Memory B cell (primary cell): Measurements from ENCODE around the gene SYTL4.

Source experiments
- ATAC-seq: fragments of 150-1000 bp; cut with Tn5 transposase; 2 replicates; pipeline ENCODE4 v1.10.0; 2021; ENCODE audit warnings: low read depth, mild to moderate bottlenecking, moderate library complexity
- DNase-seq, 2 donors: peaks; one replicate each; pipeline ENCODE4 v3.0.0; 2022; ENCODE audit warnings: low spot score in 2 of 2
- H3K27ac Mint-ChIP-seq: one replicate; pipeline ENCODE4 v1.8.0; 2022; ENCODE audit warnings: mild to moderate bottlenecking, moderate library complexity, mixed read lengths
- H3K27me3 Mint-ChIP-seq: one replicate; pipeline ENCODE4 v1.8.0; 2022; ENCODE audit warnings: mixed read lengths
- H3K36me3 Mint-ChIP-seq: one replicate; pipeline ENCODE4 v1.8.0; 2022; ENCODE audit warnings: mild to moderate bottlenecking, mixed read lengths
- H3K4me1 Mint-ChIP-seq: one replicate; pipeline ENCODE4 v1.8.0; 2022; ENCODE audit warnings: mixed read lengths
- H3K4me3 Mint-ChIP-seq: one replicate; pipeline ENCODE4 v1.8.0; 2022; ENCODE audit warnings: mild to moderate bottlenecking, moderate library complexity, mixed read lengths
- H3K9me3 Mint-ChIP-seq: one replicate; pipeline ENCODE4 v1.8.0; 2022; ENCODE audit warnings: mixed read lengths

SYTL4 gene

DNA sequence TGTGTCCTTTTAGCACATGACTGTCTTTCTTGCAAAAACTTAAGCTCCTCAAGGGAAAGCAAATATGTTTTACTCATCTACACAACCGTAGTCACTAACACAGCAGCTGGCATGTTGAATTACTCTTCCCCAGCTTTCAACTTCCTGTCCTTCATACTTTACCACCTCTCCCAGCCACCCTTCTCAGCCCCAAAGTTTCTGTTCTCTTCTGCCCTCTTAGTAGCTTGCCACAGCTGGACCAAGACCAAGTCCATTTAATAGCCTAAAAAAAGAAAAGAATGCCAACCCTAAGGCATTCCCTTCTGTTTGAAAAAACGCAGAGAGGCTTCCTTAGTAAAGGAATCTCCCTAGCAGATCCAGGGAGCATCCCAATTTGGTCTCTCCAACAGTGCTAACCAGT, 51.2 kb downstream of the SYTL4 start:
- ATAC-seq: no peak
- Mint-ChIP-seq H3K27me3 (no peaks in the 10 kb centered on the region), H3K4me3 (no peak overlapping the region), H3K9me3 (no peaks in the 10 kb centered on the region), H3K36me3 (no peaks in the 10 kb centered on the region), H3K4me1 (peaks cover 4% of the 10 kb centered on the region), H3K27ac (no peak overlapping the region)
- no peak for DNase-seq

DNA sequence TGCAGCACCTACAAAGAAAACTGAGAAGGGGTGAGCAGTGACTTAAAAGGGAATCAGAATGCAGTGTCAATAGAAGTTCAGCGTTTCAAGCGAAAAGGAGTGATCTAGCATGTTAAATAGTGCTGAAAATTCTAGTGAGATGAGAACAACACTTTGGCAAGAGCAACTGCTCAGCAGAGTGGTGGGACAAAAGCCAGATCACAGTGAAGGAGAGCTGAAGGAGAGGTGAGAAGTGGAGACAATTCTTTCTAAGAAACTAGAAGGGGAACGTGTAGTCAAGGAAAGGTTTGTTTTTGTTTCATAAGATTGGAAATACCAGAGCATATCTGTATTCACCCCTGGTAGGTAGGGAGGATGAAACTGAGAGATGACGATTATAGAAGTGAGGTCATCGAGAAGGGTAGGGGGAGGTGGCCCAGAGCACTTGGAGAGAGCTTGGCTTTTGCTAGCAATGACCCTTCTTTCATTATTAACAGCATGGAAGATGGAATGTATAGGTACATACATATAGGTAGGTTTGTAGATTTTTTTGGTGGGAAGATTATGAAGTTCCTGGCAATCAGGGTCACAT, 54.2 kb downstream of the SYTL4 start:
- ATAC-seq (no peak), DNase-seq (no peak)
- no peaks in the 10 kb centered on the region for H3K9me3 Mint-ChIP-seq
- H3K27me3 Mint-ChIP-seq: peaks cover 3% of the 10 kb centered on the region
- H3K36me3 Mint-ChIP-seq: no peaks in the 10 kb centered on the region
- peaks cover 13% of the 10 kb centered on the region for H3K4me1 Mint-ChIP-seq
- H3K27ac Mint-ChIP-seq: no peak overlapping the region
- H3K4me3 Mint-ChIP-seq: no peak overlapping the region

DNA sequence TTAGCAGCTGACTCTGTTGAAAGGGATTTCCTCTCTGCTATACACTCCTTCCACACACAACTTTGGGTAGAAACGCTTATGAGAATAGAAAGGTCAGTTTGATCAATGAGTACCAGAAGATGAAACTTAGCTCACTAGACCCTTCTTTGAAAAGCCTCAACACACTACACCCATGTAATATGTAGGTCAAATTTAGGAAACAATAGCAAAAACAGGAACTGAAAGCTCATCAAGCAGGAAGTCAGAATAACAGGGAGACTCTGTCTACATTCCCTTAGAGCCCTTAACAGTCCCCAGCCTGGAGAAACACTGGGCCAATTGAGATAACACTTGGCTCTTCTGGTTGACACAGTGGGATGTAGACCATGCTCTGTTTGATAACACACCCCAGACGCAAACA, 57.2 kb downstream of the SYTL4 start:
- Mint-ChIP-seq H3K36me3 (no peaks in the 10 kb centered on the region), H3K4me1 (peaks cover 13% of the 10 kb centered on the region), H3K9me3 (no peaks in the 10 kb centered on the region), H3K4me3 (no peak overlapping the region), H3K27ac (no peak overlapping the region), H3K27me3 (peaks cover 5% of the 10 kb centered on the region)
- peak; percentile 78 for ATAC-seq
- no peak for DNase-seq

DNA sequence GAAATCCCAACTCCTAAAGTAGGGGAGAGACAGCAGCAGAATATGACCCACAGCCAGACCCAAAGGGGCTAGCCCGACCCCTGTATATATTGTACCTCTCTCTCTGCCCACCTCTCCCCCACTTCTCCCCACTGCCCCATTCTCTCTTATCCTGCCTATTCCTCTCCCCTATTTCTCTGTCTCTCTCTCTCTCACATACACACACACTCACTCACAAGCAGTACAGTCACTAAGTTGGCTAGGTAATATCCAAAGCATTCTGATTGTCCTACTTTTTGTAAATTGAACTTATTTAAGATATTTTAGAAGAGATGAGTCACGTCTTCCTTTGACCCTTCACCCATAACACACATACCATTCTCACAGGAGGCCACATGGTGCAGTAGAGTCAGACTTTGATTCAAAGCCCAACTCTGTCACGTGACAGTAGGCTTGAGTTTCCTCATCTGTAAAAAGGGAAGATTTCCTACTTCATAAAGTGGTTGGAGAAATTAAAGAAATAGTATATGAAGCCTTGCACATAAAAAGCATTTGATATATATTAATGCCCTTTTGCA, 58.4 kb downstream of the SYTL4 start:
- H3K36me3 Mint-ChIP-seq: no peaks in the 10 kb centered on the region
- ATAC-seq (no peak), DNase-seq (no peak)
- H3K4me1 Mint-ChIP-seq: peaks cover 13% of the 10 kb centered on the region
- H3K9me3 Mint-ChIP-seq: no peaks in the 10 kb centered on the region
- no peak overlapping the region for H3K27ac Mint-ChIP-seq
- no peak overlapping the region for H3K4me3 Mint-ChIP-seq
- peaks cover 6% of the 10 kb centered on the region for H3K27me3 Mint-ChIP-seq

DNA sequence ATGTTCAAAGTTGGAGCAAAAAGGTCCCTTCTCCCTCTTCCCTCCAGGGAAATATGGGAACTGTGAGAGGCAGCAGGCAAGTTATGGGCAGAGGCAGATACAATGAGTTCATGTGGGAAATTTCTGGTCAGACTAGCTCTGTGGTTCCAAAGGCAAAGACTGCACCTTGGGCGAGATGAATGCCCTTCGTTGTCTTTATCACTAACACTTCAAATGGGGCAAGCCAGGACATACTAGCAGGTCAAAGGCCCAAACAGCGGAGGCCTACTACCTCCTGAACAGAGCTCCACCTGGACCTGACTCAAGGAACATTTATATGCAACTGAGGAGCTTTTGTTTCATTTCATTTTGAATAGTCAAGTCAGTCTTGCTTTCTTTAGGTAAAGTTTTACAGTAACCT, 59.0 kb downstream of the SYTL4 start:
- no peak for ATAC-seq
- H3K4me1 Mint-ChIP-seq: peaks cover 13% of the 10 kb centered on the region

DNA sequence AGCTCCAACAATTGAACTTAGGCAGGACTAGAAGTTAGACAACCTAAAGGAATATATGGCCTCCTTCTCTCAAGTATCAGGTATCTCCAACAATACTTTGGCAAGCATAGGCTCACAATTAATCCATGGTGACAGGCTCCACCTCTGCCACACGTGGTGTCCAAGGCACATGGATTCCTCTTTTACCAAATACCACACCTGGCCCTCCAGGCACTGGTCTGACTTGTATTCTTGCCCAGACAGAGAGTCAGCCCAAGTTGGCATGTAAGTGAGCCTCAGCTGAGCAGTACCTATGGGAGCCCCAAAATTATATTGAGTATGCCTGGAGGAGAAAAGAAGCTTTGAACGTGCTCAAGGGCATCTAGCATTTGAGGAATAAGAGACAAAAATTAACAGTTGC, 68.3 kb downstream of the SYTL4 start:
- ATAC-seq: no peak
- no peak for DNase-seq
- Mint-ChIP-seq H3K27me3 (peaks cover 11% of the 10 kb centered on the region), H3K27ac (no peak overlapping the region), H3K9me3 (no peaks in the 10 kb centered on the region), H3K4me1 (peaks cover 3% of the 10 kb centered on the region), H3K36me3 (no peaks in the 10 kb centered on the region), H3K4me3 (no peak overlapping the region)

More for the DNA sequence above, 59.0 kb downstream of the SYTL4 start:
- H3K27me3 Mint-ChIP-seq: peaks cover 8% of the 10 kb centered on the region
- H3K27ac Mint-ChIP-seq: no peak overlapping the region
- no peaks in the 10 kb centered on the region for H3K9me3 Mint-ChIP-seq
- DNase-seq: no peak
- no peak overlapping the region for H3K4me3 Mint-ChIP-seq
- no peaks in the 10 kb centered on the region for H3K36me3 Mint-ChIP-seq

DNA sequence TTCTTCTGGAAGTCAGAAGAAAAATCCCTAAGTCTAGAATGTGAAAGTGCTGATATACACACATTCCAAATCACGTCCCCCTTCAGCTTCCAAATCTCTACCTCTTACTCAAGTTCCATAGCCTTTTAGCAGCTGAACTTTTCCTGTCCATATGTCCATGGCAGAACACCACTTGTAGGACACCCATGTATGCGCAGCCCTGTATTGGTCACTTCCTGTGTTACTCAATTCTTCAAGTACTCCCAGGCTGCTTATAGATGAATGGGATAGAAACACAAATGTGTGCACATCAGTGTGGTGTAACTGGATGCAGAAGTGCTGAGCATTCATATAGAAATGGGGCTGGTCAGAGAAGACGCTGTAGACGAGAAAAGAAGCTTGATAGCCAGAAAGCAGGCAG, 69.1 kb downstream of the SYTL4 start:
- ATAC-seq (no peak), DNase-seq (no peak)
- Mint-ChIP-seq H3K9me3 (no peaks in the 10 kb centered on the region), H3K4me3 (no peak overlapping the region), H3K4me1 (peaks cover 4% of the 10 kb centered on the region), H3K36me3 (no peaks in the 10 kb centered on the region), H3K27ac (no peak overlapping the region), H3K27me3 (peaks cover 9% of the 10 kb centered on the region)

DNA sequence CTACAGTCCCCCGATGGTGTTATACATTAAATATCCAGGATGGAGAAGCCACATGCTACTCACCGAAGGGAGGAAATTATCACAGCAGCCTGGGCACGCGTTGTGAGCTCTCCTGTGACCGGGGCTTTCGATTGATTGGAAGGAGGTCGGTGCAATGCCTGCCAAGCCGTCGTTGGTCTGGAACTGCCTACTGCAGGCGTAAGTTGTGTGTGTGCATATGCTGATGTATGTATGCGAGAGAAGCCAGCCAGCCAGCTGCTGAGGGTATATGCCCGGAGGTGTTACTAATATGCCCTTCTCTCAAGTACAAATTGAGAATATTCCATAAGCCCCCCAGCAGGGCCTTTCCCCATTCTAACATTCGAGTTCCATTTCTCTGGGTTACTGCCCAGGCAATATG, 69.8 kb downstream of the SYTL4 start:
- Mint-ChIP-seq H3K9me3 (no peaks in the 10 kb centered on the region), H3K36me3 (no peaks in the 10 kb centered on the region), H3K4me1 (peaks cover 4% of the 10 kb centered on the region), H3K27ac (no peak overlapping the region), H3K27me3 (peaks cover 8% of the 10 kb centered on the region), H3K4me3 (no peak overlapping the region)
- ATAC-seq: no peak
- DNase-seq: no peak

DNA sequence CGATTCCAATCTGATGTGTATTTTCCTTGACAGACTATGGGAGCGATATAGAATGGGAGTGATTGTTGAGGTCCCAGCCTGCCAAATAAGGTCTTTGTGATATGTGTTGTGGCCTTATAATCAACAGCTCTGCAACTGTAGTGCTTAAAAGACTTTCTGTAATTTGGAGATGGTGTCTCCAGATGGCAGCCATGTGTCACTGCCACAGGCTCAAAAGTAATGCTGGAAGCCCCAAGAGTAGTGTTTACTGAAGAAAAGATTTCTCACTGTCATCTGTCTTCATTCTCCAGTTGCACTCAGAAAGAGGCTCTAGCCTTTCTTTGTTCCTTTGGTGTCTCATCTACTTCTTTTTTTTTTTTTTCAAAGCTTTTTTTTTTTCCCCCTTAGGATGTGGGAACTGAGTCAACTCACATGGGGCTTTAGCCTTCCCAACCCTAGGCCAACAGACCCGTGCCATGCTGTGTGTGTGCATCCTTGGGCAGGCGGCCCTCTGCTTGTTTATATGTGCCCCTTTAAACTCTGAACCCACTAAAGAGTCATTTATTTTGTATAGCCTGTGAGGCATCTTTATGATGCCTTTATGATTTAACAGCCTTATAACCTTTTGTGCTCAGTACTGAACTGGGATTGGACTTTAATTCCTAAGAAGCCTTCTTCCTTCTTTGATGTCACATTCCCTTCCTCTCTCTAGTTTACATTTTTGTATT, 72.3 kb downstream of the SYTL4 start:
- no peak overlapping the region for H3K27ac Mint-ChIP-seq
- ATAC-seq (no peak), DNase-seq (no peak)
- H3K36me3 Mint-ChIP-seq: no peaks in the 10 kb centered on the region
- H3K4me3 Mint-ChIP-seq: no peak overlapping the region
- peaks cover 4% of the 10 kb centered on the region for H3K4me1 Mint-ChIP-seq
- H3K27me3 Mint-ChIP-seq: peaks cover 4% of the 10 kb centered on the region
- no peaks in the 10 kb centered on the region for H3K9me3 Mint-ChIP-seq

DNA sequence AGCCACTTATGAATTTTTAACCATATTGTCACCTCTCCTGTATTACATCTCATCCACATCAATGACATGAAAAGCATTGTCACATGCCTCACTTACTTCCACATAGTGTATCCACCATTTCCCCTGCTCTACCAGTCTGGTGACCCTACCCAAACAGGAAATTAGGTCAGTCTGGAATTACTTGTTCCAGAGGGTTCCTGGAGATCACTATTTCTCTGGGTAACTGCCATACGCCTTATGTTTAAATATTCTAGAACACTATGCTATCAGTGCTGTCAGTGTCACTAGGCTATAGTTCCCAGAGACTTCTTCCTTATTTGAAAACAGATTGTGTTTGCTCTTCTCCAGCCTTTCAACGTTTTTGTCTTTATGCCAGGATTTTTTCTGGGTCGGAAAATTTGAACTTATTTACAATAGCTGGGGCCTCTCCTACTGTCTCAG, 73.0 kb downstream of the SYTL4 start:
- H3K4me3 Mint-ChIP-seq: no peak overlapping the region
- no peaks in the 10 kb centered on the region for H3K36me3 Mint-ChIP-seq
- peaks cover 4% of the 10 kb centered on the region for H3K27me3 Mint-ChIP-seq
- H3K27ac Mint-ChIP-seq: no peak overlapping the region
- H3K9me3 Mint-ChIP-seq: no peaks in the 10 kb centered on the region
- ATAC-seq (no peak), DNase-seq (no peak)
- peaks cover 4% of the 10 kb centered on the region for H3K4me1 Mint-ChIP-seq

DNA sequence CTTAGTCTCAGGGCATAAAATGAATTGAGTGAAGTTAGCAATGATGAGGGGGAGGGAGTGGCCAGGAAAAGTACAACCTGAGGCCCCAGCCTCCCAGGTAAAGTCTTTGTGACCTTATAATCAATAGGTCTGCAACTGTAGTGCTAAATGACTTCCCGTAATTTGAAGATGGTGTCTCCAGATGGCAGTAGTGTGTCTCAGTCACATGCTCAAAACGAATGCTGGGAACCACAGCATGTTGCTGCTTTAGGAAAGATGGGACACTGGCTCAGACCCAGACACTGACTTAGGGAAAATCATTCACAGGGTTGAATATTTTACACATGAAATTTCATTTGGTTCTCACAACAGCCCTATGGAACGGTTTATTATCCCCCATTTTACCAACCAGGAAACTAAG, 77.7 kb downstream of the SYTL4 start:
- no peak for DNase-seq
- Mint-ChIP-seq H3K9me3 (no peaks in the 10 kb centered on the region), H3K4me1 (peaks cover 4% of the 10 kb centered on the region), H3K27ac (no peak overlapping the region), H3K36me3 (no peaks in the 10 kb centered on the region), H3K4me3 (no peak overlapping the region), H3K27me3 (peaks cover 6% of the 10 kb centered on the region)
- ATAC-seq: no peak

DNA sequence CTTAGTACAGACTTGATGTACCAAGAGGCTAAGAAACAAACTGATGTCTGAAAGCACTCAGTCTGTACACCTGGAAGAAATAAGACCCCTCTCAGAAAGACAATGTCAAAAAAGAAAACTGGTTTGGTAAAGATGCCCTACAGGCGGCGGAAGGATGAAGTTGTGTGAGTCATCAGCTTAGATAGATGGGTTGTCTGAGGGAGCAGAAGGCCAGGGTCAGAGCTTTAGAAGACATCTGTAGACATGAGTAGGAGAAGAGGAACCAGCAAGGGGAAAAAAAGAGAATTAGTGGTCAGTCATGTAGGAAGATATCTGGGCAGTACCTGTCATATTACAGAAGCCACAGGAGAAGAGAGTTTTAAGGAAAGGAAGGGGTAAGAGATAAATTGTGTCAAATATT, 79.7 kb downstream of the SYTL4 start:
- Mint-ChIP-seq H3K9me3 (no peaks in the 10 kb centered on the region), H3K27ac (peak overlapping the region; percentile 15), H3K4me3 (no peak overlapping the region), H3K4me1 (no peaks in the 10 kb centered on the region), H3K27me3 (peaks cover 2% of the 10 kb centered on the region), H3K36me3 (no peaks in the 10 kb centered on the region)
- ATAC-seq: no peak
- no peak for DNase-seq

DNA sequence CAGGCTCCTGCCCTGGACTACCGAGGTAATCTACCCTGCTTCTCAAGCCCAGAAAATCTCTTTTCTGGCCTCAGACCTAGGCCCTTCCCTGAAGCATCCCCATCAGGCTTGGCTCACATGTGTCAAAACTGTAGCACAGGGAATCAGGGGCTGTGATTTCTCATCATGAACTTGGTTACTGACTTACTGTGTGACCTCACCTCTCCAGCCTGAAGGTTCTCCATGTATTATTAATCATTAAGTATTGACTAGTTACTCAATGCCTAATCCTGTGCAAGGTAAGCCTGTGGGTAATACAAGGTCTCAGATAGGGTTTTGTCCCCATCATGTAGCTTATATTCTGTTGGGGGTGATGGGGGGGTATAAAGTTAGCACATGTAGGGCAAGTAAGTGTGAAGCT, 81.1 kb downstream of the SYTL4 start:
- Mint-ChIP-seq H3K27me3 (peaks cover 2% of the 10 kb centered on the region), H3K36me3 (no peaks in the 10 kb centered on the region), H3K4me1 (no peaks in the 10 kb centered on the region), H3K27ac (no peak overlapping the region), H3K4me3 (no peak overlapping the region), H3K9me3 (no peaks in the 10 kb centered on the region)
- ATAC-seq (no peak), DNase-seq (no peak)

DNA sequence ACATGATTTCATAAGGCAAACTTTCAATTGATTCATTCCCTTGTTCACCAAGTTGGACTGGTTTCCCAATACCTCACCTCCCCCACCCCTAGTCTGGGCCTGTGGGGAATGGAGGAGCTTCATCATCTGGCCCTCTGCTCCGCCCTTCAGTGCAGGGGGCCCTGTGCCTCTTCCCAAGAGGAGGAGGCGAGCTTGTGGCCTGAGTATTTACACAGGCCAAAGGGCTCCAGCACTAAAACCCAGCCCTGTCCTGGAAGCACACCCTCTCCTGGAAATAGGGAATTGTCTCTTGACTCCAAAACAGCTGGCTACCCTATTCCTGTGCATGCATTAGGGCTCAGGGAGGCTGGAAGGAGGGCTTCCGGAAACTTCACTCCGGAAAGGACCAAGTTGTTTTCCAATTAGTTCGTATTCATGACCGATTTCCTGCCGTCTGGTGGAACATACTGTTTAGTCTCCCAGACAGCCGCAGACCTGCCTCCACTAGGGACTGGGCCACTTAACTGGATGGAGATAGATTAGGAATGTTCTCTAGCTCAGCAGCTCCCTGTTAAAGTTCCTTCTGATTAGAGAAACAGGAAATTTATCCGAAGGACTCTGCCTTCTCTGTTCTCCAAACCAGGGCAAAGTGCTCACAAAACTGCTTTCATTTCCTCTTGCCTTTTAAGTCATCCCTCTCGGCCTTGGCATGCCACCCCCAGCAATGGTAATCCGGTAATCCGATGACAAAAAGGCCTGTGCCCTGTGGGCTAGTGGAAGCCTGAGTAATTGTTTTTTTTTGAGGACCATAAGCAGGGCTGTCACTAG, 82.2 kb downstream of the SYTL4 start:
- H3K27ac Mint-ChIP-seq: no peak overlapping the region
- no peak for DNase-seq
- H3K4me3 Mint-ChIP-seq: no peak overlapping the region
- no peaks in the 10 kb centered on the region for H3K36me3 Mint-ChIP-seq
- ATAC-seq: no peak
- H3K4me1 Mint-ChIP-seq: peaks cover 2% of the 10 kb centered on the region
- H3K27me3 Mint-ChIP-seq: peaks cover 5% of the 10 kb centered on the region
- H3K9me3 Mint-ChIP-seq: no peaks in the 10 kb centered on the region
